ENCODE data around the gene SC5D. TPM values are rescaled to one million over a fixed set of nuclear protein-coding genes. Genes with fewer than 3 reads are reported as not detected.

Gene SC5D
- total RNA-seq, 5 donors from 2014 or later (not counting 1 experiment from before 2014, with no cell fraction given): 19.1 to 51.3 (median 25.6) TPM

DNA sequence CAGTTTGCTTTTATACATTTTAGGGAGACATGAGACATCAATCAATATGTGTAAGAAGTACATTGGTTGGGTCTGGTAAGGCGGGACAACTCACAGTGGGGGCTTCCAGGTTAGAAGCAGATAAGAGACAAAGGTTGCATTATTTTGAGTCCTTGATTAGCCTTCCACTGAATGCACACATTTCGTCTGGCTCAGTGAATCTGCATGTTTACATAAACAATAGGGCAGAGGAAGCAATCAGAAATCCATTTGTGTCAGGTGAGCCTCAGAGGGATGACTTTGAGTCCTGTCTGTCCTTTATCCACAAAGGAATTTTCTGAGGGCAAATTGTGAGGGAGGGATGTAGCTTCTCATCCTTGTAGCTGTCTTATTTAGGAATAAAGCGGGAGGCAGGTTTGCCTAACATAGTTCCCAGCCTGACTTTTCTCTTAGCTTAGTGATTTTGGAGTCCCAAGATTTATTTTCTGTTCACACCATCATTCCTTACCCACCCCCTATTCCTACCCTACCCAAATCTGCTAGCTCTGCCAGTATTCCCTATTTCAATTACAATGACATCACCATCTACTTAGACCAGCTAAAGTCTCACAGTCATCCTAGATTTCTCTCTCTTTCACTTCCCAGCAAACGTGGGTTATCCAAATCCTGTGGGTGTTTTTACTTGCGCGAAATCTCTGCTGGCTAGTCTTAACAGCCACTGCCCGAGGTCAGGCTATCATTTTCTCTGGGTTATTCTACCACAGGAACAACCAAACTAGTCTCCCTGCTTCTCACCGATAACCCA, 2.9 kb downstream of the SC5D start:
- H3K27ac Mint-ChIP-seq: no peak overlapping the region
- Histone ChIP-seq H3K27ac (ENCODE audit: low read length) (no peak overlapping the region), H3K36me3 (ENCODE audit: control insufficient read depth in 2 of 2, extremely low read depth in 1 of 2, insufficient read depth in 1 of 2, low read length in 1 of 2) (peaks cover 0 to 3% of the 10 kb centered on the region in 2 donors), H3K4me3 (ENCODE audit: control insufficient read depth in 1 of 2, extremely low read depth in 1 of 2, low read length in 1 of 2) (no peak overlapping the region), H3K4me1 (ENCODE audit: control insufficient read depth in 1 of 2, extremely low read depth in 1 of 2, insufficient read depth in 2 of 2, low read length in 2 of 2) (peaks cover 8 to 16% of the 10 kb centered on the region in 2 experiments), H3K9me3 (no peaks in the 10 kb centered on the region), H3K27me3 (replicated peaks in 1 of 2; ENCODE audit: control insufficient read depth in 2 of 2, extremely low read depth in 1 of 2, insufficient read depth in 2 of 2, low read length in 1 of 2) (no peaks in the 10 kb centered on the region)
- DNase-seq (no peak), ATAC-seq (replicated peaks in 1 of 4) (no peak)
- POLR2A ChIA-PET: interaction anchor here in 1 of 2 donors (0.5 kb wide), 1 partner anchor 114 kb away, joined by 7 read pairs; no protein-coding TSS in a partner anchor
- CTCF ChIA-PET: interaction anchor here in 1 of 2 donors (1.2 kb wide), 1 partner anchor 295 kb away, joined by 3 read pairs; no protein-coding TSS in a partner anchor
- no peaks in the 10 kb centered on the region for H3K27me3 Mint-ChIP-seq
- peaks cover 63 to 71% (median 68%) of the 10 kb centered on the region in 3 donors for H3K4me1 Mint-ChIP-seq
- H3K36me3 Mint-ChIP-seq: peaks cover 21% of the 10 kb centered on the region
- no peaks in the 10 kb centered on the region for H3K9me3 Mint-ChIP-seq
- no peak overlapping the region for H3K4me3 Mint-ChIP-seq
- 97% methylated on average over 6 of the region's 8 CpGs for WGBS (ENCODE audit: insufficient coverage)

DNA sequence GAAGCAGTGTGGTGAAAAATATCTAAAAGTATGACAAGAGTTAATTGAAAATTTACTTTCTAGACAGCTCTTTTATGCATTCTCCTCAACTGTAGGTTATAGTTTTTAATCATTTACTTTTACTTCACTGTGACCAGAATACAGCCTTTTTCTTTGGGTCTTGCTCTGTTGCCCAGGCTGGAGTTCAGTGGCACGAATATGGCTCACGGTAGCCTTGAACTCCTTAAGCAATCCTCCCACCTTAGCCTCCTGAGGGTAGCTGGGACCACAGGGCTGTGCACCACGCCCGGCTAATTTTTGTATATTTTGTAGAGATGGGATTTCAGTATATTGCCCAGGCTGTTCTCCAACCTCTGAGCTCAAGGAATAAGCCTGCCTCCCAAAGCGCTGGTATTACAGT, 5.3 kb downstream of the SC5D start:
- Mint-ChIP-seq H3K27ac (no peak overlapping the region), H3K4me3 (no peak overlapping the region), H3K4me1 (peaks cover 72 to 82% (median 75%) of the 10 kb centered on the region in 3 donors), H3K9me3 (no peaks in the 10 kb centered on the region), H3K36me3 (peaks cover 24% of the 10 kb centered on the region), H3K27me3 (no peaks in the 10 kb centered on the region)
- Histone ChIP-seq H3K27me3 (replicated peaks in 1 of 2; ENCODE audit: control insufficient read depth in 2 of 2, extremely low read depth in 1 of 2, insufficient read depth in 2 of 2, low read length in 1 of 2) (no peaks in the 10 kb centered on the region), H3K4me1 (ENCODE audit: control insufficient read depth in 1 of 2, extremely low read depth in 1 of 2, insufficient read depth in 2 of 2, low read length in 2 of 2) (peaks cover 3 to 12% of the 10 kb centered on the region in 2 experiments), H3K27ac (ENCODE audit: low read length) (no peak overlapping the region), H3K4me3 (ENCODE audit: control insufficient read depth in 1 of 2, extremely low read depth in 1 of 2, low read length in 1 of 2) (no peak overlapping the region), H3K36me3 (ENCODE audit: control insufficient read depth in 2 of 2, extremely low read depth in 1 of 2, insufficient read depth in 1 of 2, low read length in 1 of 2) (peaks cover 0 to 3% of the 10 kb centered on the region in 2 donors), H3K9me3 (no peaks in the 10 kb centered on the region)
- POLR2A ChIA-PET: no interaction called here
- DNase-seq: no peak
- CTCF ChIA-PET: no interaction called here
- WGBS (ENCODE audit: insufficient coverage): no CpG with 5 or more reads among the region's 5 CpGs
- no peak for ATAC-seq (replicated peaks in 1 of 4)

DNA sequence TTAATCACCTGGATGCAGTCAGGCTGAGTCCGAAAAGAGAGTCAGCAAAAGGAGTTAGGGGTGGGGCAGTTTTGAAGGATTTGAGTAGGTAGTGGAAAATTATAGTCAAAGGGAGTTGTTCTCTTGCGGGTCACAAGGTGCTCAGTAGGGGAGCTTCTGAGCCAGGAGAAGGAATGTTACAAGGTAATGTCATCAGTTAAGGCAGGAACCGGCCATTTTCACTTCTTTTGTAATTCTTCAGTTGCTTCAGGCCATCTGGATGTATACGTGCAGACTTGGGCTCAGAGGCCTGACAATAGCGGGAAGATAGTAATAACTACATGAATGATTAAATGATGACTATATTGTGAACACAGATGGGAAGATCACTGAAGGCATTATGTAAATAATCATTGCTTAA, 6.2 kb downstream of the SC5D start:
- Histone ChIP-seq H3K27me3 (replicated peaks in 1 of 2; ENCODE audit: control insufficient read depth in 2 of 2, extremely low read depth in 1 of 2, insufficient read depth in 2 of 2, low read length in 1 of 2) (no peaks in the 10 kb centered on the region), H3K27ac (ENCODE audit: low read length) (no peak overlapping the region), H3K4me3 (ENCODE audit: control insufficient read depth in 1 of 2, extremely low read depth in 1 of 2, low read length in 1 of 2) (no peak overlapping the region), H3K4me1 (ENCODE audit: control insufficient read depth in 1 of 2, extremely low read depth in 1 of 2, insufficient read depth in 2 of 2, low read length in 2 of 2) (peaks cover 0 to 5% of the 10 kb centered on the region in 2 experiments), H3K36me3 (ENCODE audit: control insufficient read depth in 2 of 2, extremely low read depth in 1 of 2, insufficient read depth in 1 of 2, low read length in 1 of 2) (peaks cover 0 to 7% of the 10 kb centered on the region in 2 donors), H3K9me3 (no peaks in the 10 kb centered on the region)
- 82% methylated on average over 2 of the region's 5 CpGs for WGBS (ENCODE audit: insufficient coverage)
- Mint-ChIP-seq H3K4me3 (no peak overlapping the region), H3K27ac (no peak overlapping the region), H3K27me3 (no peaks in the 10 kb centered on the region), H3K4me1 (peaks cover 68 to 78% (median 71%) of the 10 kb centered on the region in 3 donors), H3K36me3 (peaks cover 27% of the 10 kb centered on the region), H3K9me3 (no peaks in the 10 kb centered on the region)
- ChIA-PET CTCF (no interaction called here), POLR2A (no interaction called here)
- no peak for DNase-seq
- ATAC-seq (replicated peaks in 1 of 4): no peak

DNA sequence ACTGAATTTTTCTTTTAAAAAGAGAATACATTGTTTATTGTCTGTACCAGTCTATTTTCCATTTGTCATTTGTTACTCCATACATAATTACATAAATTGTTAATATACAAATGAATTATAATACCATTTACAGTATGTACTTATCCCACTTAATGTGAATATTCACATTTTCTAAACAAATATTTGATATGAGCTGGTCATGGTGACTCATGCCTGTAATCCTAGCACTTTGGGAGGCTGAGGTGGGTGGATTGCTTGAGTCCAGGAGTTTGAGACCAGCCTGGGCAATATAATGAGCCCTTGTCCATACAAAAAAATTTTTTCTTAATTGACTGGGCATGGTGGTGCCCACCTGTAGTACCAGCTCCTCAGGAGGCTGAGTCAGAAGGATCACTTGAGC, 6.8 kb downstream of the SC5D start:
- peaks cover 31% of the 10 kb centered on the region for H3K36me3 Mint-ChIP-seq
- DNase-seq: no peak
- Histone ChIP-seq H3K9me3 (no peaks in the 10 kb centered on the region), H3K4me3 (ENCODE audit: control insufficient read depth in 1 of 2, extremely low read depth in 1 of 2, low read length in 1 of 2) (no peak overlapping the region), H3K27ac (ENCODE audit: low read length) (no peak overlapping the region), H3K36me3 (ENCODE audit: control insufficient read depth in 2 of 2, extremely low read depth in 1 of 2, insufficient read depth in 1 of 2, low read length in 1 of 2) (peaks cover 0 to 12% of the 10 kb centered on the region in 2 donors), H3K4me1 (ENCODE audit: control insufficient read depth in 1 of 2, extremely low read depth in 1 of 2, insufficient read depth in 2 of 2, low read length in 2 of 2) (no peaks in the 10 kb centered on the region), H3K27me3 (replicated peaks in 1 of 2; ENCODE audit: control insufficient read depth in 2 of 2, extremely low read depth in 1 of 2, insufficient read depth in 2 of 2, low read length in 1 of 2) (no peaks in the 10 kb centered on the region)
- H3K4me1 Mint-ChIP-seq: peaks cover 66 to 73% (median 67%) of the 10 kb centered on the region in 3 donors
- no peaks in the 10 kb centered on the region for H3K9me3 Mint-ChIP-seq
- ATAC-seq (replicated peaks in 1 of 4): no peak
- CTCF ChIA-PET: no interaction called here
- POLR2A ChIA-PET: no interaction called here
- H3K4me3 Mint-ChIP-seq: no peak overlapping the region
- H3K27ac Mint-ChIP-seq: no peak overlapping the region
- no peaks in the 10 kb centered on the region for H3K27me3 Mint-ChIP-seq

DNA sequence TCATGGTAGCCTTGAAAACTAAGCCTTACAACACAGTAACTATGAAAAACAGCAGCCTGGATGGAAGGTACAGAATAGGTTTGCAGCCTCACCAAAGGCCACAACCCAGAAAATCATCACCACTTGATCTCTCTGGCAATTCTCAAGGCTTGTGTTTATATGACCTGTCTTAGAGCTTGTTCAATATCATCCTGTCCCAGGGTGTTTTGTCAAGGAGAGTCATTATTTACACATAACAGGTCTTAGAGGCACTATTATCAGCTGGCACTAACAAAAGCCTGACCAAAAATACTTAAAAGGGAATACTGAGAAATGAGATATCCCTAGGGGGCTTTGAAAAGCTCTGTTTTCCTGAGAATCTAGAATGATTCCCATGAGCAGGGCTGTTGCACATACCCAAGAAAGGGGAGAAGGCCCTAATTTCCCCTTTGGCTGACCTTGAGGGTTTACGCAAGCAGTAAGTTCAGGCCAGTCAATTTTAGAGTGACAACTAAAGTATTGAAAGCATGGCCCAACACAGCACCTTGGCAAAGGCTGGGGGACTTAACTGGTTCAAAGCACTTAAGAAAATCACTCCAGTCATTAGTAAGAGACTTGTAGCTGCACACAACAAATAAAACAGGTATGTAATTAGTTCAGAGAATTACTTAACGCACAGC, 7.9 kb downstream of the SC5D start:
- no CpG with 5 or more reads among the region's 2 CpGs for WGBS (ENCODE audit: insufficient coverage)
- Histone ChIP-seq H3K36me3 (ENCODE audit: control insufficient read depth in 2 of 2, extremely low read depth in 1 of 2, insufficient read depth in 1 of 2, low read length in 1 of 2) (peaks cover 0 to 20% of the 10 kb centered on the region in 2 donors), H3K4me1 (ENCODE audit: control insufficient read depth in 1 of 2, extremely low read depth in 1 of 2, insufficient read depth in 2 of 2, low read length in 2 of 2) (no peaks in the 10 kb centered on the region), H3K9me3 (no peaks in the 10 kb centered on the region), H3K27ac (ENCODE audit: low read length) (no peak overlapping the region), H3K4me3 (ENCODE audit: control insufficient read depth in 1 of 2, extremely low read depth in 1 of 2, low read length in 1 of 2) (no peak overlapping the region), H3K27me3 (replicated peaks in 1 of 2; ENCODE audit: control insufficient read depth in 2 of 2, extremely low read depth in 1 of 2, insufficient read depth in 2 of 2, low read length in 1 of 2) (no peaks in the 10 kb centered on the region)
- H3K9me3 Mint-ChIP-seq: no peaks in the 10 kb centered on the region
- CTCF ChIA-PET: interaction anchor here in 1 of 2 donors (0.7 kb wide), 1 partner anchor 113 kb away, joined by 8 read pairs; no protein-coding TSS in a partner anchor
- ATAC-seq (replicated peaks in 1 of 4) (no peak), DNase-seq (no peak)
- H3K4me1 Mint-ChIP-seq: peaks cover 56 to 63% (median 57%) of the 10 kb centered on the region in 3 donors
- H3K4me3 Mint-ChIP-seq: no peak overlapping the region
- no peaks in the 10 kb centered on the region for H3K27me3 Mint-ChIP-seq
- no peak overlapping the region for H3K27ac Mint-ChIP-seq
- POLR2A ChIA-PET: interaction anchor here (0.6 to 0.7 kb wide), 3 partner anchors 125 to 194 kb away, joined by 3 to 7 read pairs (median 5); no protein-coding TSS in a partner anchor
- H3K36me3 Mint-ChIP-seq: peaks cover 40% of the 10 kb centered on the region

DNA sequence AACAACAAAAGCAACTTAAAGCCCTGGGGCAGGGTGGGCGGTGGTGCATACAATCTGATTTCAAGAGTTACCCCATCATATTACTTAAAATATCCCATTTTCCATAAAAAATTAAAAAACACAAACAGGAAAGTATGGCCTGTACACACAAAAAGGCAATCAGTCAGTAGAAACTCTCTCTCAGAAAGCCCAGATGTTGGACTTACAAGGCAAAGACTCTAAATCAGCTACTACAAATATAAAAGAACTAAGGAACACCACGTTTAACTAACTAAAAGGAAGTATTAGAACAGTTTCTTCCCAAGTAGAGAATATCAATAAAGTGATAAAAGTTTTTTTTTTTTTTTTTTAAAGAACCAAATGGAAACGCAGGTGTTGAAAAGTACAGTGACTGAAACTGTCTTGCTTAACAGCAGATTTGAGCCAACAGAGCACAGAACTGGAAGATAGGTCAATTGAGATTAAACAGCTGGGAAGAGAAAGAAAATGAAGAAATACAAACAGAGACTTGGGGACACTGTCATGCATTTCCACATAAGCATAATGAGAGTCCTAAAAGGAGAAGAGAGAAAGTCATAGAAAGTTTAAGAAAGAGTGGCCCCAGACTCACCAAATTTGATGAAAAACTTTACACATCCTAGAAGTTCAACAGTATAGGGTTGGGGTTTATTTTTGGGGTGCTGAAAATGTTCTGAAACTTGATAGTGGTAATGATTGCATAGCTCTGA, 8.6 kb downstream of the SC5D start:
- Histone ChIP-seq H3K4me3 (ENCODE audit: control insufficient read depth in 1 of 2, extremely low read depth in 1 of 2, low read length in 1 of 2) (no peak overlapping the region), H3K27me3 (replicated peaks in 1 of 2; ENCODE audit: control insufficient read depth in 2 of 2, extremely low read depth in 1 of 2, insufficient read depth in 2 of 2, low read length in 1 of 2) (no peaks in the 10 kb centered on the region), H3K27ac (ENCODE audit: low read length) (no peak overlapping the region), H3K36me3 (ENCODE audit: control insufficient read depth in 2 of 2, extremely low read depth in 1 of 2, insufficient read depth in 1 of 2, low read length in 1 of 2) (peaks cover 0 to 21% of the 10 kb centered on the region in 2 donors), H3K9me3 (no peaks in the 10 kb centered on the region), H3K4me1 (ENCODE audit: control insufficient read depth in 1 of 2, extremely low read depth in 1 of 2, insufficient read depth in 2 of 2, low read length in 2 of 2) (no peaks in the 10 kb centered on the region)
- no peak for DNase-seq
- POLR2A ChIA-PET: interaction anchor here (0.6 to 0.7 kb wide), 3 partner anchors 125 to 194 kb away, joined by 3 to 7 read pairs (median 5); no protein-coding TSS in a partner anchor
- Mint-ChIP-seq H3K4me3 (no peak overlapping the region), H3K27ac (peak overlapping the region in 1 of 2 donors; percentile 2), H3K36me3 (peaks cover 40% of the 10 kb centered on the region), H3K4me1 (peaks cover 49 to 56% (median 50%) of the 10 kb centered on the region in 3 donors), H3K27me3 (no peaks in the 10 kb centered on the region), H3K9me3 (no peaks in the 10 kb centered on the region)
- no peak for ATAC-seq (replicated peaks in 1 of 4)
- 100% methylated on average over 1 of the region's 3 CpGs for WGBS (ENCODE audit: insufficient coverage)
- CTCF ChIA-PET: interaction anchor here in 1 of 2 donors (0.7 kb wide), 1 partner anchor 112 kb away, joined by 8 read pairs; no protein-coding TSS in a partner anchor

Data from T-cell (primary cell).